CD4-positive, alpha-beta T cell treated with Interleukin-1 beta for 1 hour (primary cell): ENCODE measurements around the gene STRBP.

ENCODE experiments used
- DNase-seq, 2 donors: peaks; one replicate each; pipeline ENCODE4 v3.0.0-alpha.2; 2020 to 2022

The STRBP gene

GRCh38 chr9:123091459-123091858 lies 176.9 kb downstream of the STRBP start:
- no peak for DNase-seq

GRCh38 chr9:123090956-123091355 lies 177.4 kb downstream of the STRBP start:
- no peak for DNase-seq

GRCh38 chr9:123090198-123090896 lies 178.0 kb downstream of the STRBP start:
- DNase-seq = no peak

- no peak for DNase-seq
Observed at GRCh38 chr9:123089790-123090189, 178.6 kb downstream of the STRBP start.

GRCh38 chr9:123089040-123089439 lies 179.3 kb downstream of the STRBP start:
- DNase-seq = no peak

- DNase-seq = no peak
Observed at GRCh38 chr9:123087359-123087888, 181.0 kb downstream of the STRBP start.

- DNase-seq = no peak
Observed at GRCh38 chr9:123085916-123086315, 182.5 kb downstream of the STRBP start.

GRCh38 chr9:123084256-123084655 lies 184.1 kb downstream of the STRBP start:
- no peak for DNase-seq

- no peak for DNase-seq
Observed at GRCh38 chr9:123083680-123084079, 184.7 kb downstream of the STRBP start.

GRCh38 chr9:123081824-123082223 lies 186.6 kb downstream of the STRBP start:
- DNase-seq = peak in 1 of 2 donors; percentile 16

- no peak for DNase-seq
Observed at GRCh38 chr9:123080444-123080843, 187.9 kb downstream of the STRBP start.

- no peak for DNase-seq
Observed at GRCh38 chr9:123074628-123075027, 193.8 kb downstream of the STRBP start.

- no peak for DNase-seq
Observed at GRCh38 chr9:123073991-123074422, 194.4 kb downstream of the STRBP start.

- no peak for DNase-seq
Observed at GRCh38 chr9:123073441-123073840, 194.9 kb downstream of the STRBP start.

GRCh38 chr9:123072407-123072995 lies 195.9 kb downstream of the STRBP start:
- DNase-seq = no peak
